Islet of Langerhans (tissue), 1 donor: Measurements from ENCODE around the gene TMEM114.

Experiments used
- FAIRE-seq: peaks from one replicate; lab custom pipeline; 2011; peaks lifted over from hg19 to GRCh38; lab: Jason Lieb, UNC

The TMEM114 gene

DNA sequence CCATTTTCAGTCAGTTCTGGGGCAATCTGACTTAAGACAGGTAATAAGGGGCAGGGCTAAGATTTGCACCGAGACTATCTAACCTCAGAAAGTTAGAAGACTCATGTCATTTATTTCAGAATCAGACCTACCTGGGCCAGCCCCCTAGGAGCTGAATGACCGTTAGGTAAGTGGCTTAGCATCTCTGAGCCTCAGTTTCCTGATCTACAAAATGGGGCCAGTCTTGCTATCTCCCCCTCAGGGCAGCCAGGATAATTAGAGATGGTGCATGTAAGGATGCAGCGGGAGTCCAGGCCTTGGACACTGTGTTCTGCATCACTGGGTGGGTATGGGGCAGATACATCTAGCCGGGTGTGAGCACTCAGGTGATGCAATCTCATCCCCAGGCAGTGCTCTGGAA lies 20.8 kb upstream of the TMEM114 start:
- FAIRE-seq, result no peak

DNA sequence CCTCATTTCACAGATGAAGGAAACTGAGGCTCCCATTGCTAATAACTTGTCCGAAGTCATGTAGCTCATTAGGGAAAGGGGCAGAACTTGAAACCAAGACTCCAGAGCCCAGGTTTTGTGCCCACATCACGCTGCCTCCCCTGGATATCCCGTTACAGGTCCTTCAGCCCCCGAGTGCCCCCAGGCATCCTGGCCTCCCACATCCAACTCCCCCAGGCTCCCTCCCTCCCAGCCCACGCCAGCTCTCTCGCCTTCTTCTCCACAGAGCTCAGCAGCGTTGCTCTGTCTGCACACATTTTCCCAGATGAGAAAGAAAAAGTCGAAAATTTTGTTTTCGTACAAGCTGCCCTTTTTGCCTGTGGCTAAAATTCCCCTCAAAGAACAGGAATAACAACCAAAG lies 16.9 kb upstream of the TMEM114 start:
- no peak for FAIRE-seq

DNA sequence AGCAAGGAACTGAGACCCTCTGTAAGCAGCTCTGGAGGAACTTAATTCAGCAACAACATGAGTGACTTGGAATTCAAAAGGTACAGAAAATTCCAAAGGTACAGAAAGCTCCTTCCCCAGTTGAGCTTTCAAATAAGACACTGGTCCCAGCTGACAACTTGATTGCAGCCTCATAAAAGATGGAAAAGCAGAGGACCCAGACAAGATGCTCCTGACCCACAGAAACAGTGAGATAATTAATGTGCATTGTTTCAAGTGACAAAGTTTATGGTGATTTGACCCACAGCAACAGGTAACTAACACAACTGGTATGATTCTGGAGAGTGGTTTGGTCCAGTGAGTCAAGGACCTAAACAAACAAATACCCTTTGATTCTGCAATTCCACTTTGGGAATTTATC lies 15.2 kb upstream of the TMEM114 start:
- FAIRE-seq, result no peak

DNA sequence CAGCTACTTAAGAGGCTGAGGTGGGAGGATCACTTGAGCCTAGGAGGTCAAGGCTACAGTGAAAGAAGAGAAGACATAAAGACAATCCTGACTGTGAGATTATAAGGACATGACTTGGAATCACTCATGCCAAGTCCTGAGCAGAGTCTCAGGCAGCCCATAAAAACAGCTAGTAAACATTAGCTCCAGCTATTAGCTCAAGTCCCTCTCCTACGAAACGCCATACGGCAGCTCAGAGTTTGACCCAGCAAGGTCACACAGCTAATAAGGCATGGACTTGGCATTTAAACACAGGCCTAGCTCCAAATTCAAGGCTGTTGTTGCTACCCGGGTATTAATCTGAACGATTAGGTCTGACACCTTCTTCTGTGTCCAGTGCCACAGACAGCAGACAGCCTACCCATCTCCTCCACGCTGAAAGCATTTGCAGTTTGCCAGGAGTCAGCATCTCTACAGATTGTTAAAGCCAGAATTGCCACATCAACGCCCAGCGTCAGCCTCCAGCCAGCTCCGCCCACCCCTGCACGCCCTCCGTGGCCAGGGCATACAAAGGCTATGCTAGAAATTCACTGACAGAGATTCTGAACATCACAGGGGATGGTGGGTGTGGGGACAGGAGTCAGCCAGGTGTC lies 9.9 kb upstream of the TMEM114 start:
- no peak for FAIRE-seq

DNA sequence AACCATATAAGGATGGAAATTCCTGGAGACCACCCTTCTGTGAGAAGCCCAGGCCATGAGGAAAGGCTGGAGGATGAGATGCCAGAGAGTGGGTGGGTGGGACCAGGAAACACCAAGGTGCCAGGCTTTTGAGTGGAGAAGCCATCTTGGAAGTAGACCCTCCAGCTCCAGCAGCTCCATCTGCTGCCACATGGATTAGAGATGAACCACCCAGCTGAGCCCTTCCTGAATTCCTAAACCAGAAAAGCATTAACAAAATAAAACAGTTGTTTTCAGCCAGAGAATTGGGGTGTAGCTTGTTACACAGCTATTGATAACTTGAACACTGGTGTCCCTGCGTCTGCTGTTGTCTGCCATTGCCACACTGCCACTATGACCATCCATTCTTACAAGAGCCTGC lies 6.3 kb upstream of the TMEM114 start:
- FAIRE-seq, result no peak

DNA sequence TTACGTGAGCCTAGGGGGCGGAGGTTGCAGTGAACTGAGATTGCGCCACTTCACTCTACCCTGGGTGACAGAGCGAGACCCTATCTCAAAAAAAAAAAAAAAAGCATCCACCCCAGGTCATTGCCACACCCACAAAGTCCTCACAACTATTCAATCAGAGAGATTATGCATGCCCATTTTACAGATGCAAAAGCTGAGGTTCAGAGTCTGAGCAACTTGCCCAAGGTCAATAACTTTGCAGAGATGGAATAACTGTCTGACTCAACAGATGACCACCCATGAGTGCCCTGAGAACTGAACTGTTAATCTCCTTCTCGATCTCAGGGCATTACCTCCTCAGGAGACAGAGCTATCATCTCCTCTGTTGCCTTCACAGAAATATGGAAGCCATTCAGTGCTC lies 5.5 kb upstream of the TMEM114 start:
- FAIRE-seq, result no peak

DNA sequence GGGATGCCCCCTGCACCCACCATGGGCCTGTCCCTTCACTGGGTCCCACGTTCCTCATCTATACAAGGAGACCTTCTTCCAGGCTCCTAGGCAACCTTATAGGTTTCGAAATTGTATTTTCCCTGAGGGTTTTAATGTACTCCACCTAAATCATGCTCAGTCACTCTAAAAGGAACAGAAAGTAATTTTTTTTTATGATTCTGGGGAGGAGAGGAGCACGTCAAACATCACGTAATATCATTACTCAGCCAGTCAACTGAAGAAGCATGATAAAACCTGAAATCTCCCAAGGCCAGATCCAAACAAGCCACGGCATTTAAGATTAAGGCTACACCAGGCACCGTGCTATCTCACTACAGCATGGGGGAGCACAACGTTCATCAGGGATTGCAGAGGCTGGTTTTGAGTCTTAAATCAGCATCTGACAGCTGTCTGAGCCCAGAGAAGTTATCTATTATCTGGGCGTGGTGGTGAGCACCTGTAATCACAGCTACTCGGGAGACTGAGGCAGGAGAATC lies 3.9 kb upstream of the TMEM114 start:
- no peak for FAIRE-seq

DNA sequence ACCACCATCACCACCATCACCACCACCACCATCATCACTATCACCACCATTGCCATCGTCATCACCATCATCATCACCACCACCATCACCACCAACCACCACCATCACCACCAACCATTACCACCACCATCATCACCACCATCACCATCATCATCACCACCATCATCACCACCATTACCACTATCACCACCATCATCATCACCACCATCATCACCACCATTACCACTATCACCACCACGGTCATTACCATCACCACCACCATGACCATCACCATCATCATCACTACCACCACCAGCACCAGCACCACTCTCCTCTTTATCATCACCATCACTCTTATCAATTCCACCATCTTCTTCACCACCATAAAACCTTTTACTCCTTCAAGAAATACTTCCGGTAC lies 1.1 kb upstream of the TMEM114 start:
- no peak for FAIRE-seq

DNA sequence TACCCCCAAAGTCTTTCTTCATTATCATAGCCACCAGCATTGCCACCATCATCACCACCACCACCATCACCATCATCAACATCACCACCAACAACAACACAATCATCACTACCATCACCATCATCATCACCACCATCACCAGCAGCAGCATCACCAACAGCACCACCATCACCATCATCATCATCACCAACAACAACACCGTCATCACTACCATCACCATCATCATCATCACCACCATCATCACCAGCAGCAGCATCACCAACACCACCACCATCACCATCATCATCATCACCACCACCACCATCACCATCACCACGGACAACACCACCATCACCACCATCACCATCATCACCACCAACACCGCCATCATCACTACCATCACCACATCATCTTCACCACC lies 500 bp upstream of the TMEM114 start:
- FAIRE-seq, result no peak

DNA sequence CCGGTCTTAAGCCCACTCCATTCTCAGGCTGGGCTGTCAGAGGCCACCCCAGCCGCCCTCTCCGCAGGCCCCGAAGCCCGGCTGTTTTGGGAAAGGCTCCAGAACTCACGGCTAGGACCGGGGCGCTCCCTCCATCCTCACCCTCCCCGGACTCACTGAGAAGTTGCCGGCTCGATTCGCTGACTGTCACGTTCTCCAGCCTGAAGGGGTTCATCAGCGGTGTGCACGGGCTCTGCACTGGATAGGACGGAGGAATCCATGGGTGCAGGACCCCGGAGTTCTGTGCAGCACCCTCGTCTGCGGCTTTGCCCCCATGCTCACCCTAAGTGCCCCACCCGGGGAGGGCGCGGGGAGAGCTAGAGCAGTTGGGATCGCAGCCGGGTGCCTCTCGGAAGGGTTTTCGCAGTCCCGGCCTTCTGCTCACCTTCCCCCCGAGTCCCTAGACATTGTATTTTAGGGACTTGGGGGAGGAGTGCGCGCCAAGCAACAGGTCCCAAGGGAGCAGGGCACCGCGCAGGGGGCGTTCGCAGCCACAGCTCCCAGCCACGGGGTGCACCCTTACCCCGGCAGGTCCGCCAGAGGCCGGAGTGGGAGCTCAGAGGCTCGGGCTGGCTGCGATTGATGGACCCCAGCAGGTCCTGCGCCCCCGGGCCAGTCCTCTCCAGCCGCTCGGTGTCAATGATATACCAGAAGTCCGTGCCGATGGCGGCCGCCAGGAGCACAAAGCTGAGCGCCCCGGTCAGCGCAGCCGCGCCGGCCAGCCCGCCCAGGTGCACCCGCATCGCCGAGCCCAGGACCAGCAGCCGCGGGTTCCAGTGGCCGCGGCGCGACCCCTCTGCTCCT lies 1.0 kb downstream of the TMEM114 start:
- FAIRE-seq, result no peak

DNA sequence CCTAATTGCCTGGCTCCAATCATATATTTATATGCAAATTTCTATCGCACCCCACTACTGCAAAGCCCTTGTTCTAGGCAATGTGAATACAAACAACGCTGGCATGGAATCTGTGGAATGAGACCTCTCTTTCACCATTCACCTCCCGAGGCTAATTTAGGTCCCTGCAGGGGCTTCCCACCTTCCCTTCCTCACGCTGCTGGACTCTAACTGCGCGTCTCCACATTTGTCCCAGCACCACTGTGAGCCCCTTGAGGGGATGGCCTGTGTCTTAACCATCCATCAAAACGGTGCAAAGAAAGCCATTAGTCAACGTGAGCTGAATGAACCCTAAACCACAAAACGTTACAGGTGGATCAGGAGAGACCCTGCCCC lies 1.6 kb downstream of the TMEM114 start:
- no peak for FAIRE-seq

DNA sequence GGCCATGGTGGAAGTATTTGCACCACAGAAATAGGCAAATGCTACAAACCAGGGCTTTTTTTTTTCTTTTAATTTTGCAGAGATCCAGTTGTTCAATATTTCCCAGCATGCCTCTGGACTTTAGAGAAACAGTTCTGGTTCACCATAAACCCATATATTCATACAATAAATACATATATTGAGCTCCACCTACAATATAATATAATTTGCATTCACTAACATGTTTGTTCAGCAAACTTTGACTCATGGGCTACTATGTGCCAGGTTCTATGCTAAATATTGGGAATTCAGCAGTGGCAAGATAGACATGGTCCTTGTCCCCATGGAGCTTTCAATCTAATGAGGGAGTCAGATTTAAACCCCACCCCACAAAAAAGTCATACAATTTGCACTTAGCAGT lies 3.2 kb downstream of the TMEM114 start:
- no peak for FAIRE-seq

DNA sequence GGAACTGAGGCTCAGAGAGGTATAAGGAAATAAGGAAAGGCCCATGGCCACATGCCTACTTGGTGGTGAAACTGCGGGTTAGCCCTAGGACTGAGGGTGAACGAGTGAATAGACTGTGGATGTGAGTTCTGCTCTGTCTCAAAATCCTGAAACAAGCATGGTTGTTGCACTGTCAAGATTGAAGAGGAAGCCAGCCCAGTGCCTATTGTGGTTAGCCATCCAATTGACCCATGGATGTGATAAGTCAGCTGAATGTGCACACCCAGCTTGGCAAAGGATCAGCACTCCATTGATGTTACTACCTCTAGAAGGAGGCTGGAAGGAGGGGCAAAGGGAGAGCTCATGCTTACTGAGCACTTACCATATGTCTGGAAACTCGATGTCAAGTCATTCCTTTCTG lies 4.5 kb downstream of the TMEM114 start:
- no peak for FAIRE-seq

DNA sequence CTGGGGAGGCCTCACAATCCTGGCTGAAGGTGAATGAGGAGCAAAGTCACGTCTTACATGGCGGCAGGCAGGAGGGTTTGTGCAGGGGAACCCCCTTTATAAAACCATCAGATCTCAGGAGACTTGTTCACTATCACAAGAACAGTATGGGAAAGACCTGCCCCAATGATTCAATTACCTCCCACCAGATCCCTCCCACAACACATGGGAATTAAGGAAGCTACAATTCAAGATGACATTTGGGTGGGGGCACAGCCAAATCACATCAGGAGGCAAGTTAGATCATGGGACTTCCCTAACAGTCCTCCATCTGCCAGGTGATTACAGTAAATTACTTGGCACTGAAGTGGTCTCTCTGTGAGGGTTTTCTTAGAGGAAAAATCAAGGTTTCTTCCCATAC lies 5.3 kb downstream of the TMEM114 start:
- FAIRE-seq, result no peak

DNA sequence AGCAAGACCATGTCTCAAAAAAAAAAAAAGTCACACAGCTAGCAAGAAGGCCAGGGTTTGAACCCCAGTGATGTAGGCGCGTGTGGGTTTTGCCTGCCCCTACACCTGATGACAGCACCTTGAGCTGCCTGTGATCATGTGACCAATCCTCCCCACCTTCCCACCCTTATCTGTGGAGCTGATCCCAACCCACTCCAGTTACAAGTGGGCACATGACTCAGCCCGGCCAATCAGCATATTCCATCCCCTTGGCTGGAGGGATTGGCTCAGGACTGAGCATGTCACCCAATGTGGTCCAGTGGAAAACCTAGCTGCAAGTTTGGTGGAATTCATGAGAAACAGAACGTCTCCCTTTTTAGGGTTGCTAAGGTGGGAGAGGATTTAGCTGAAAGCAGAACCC lies 6.6 kb downstream of the TMEM114 start:
- no peak for FAIRE-seq

DNA sequence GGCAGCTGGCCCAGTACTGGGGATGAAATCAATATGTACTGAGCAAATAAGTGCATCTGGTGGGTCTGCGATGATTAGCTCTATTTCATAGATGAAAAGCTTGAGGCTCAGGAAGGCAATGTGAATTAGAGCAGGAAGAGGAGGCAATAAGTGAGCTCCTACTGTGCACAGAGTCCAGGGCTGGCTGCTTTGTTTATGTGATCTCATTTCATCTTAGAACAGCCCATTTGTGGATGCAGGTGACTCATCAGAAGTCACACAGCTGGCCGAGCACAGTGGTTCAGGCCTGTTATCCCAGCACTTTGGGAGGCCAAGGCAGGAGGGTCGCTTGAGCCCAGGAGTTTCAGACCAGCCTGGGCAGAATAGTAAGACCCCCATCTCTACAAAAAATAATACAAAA lies 7.1 kb downstream of the TMEM114 start:
- no peak for FAIRE-seq

DNA sequence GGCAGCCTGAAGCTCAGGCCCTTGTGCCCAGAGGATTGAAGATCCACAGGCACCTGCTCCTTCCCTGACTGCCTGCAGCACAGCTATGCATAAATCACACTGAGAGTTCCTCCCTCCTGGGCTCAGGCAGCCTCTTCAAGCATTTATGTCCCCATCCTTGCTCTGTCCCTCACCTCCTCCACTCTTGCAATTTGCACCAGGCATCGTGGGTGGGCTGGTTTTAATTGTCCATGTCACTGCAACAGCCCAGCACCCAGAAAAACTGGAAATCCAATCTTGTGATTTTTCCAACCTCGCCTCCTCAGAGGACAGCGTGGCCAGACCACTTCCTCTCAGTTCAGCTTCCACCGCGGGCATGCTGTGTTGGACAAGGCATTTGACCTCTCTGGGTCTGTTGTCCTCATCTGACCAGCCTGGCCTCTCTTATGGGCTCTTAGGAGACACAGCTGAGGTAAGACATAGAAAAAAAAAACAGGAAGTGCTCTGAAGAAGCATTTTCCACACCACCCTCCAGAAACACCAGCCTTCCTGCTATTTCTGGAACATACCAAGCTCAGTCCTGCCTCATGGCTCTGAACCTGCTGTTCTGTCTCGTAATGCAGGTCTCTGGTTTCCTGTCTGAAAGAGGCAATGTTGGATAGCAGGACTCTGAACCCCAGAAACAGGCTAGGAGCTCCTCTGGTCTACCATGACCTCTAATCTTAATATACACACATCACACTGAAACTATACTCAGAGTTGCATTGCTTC lies 8.3 kb downstream of the TMEM114 start:
- FAIRE-seq, result no peak

DNA sequence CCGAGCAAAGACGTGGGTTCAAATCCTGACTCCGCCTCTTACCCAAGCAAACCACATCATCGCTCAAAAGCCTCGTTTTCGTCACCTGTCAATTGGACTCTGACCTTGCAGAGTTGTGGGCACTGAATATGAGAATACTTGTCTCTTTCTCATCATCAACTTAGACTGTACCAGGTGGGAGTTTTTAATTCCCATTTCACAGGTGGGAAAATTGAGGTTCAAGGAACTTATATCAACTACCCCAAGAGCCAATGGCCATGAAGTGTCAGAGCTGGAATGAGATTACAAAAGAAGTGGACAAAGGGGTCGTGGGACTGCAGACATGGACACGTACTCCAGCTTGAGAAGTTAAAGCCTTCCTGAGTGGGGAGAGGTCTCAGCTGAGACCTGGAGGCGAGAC lies 10.8 kb downstream of the TMEM114 start:
- no peak for FAIRE-seq

DNA sequence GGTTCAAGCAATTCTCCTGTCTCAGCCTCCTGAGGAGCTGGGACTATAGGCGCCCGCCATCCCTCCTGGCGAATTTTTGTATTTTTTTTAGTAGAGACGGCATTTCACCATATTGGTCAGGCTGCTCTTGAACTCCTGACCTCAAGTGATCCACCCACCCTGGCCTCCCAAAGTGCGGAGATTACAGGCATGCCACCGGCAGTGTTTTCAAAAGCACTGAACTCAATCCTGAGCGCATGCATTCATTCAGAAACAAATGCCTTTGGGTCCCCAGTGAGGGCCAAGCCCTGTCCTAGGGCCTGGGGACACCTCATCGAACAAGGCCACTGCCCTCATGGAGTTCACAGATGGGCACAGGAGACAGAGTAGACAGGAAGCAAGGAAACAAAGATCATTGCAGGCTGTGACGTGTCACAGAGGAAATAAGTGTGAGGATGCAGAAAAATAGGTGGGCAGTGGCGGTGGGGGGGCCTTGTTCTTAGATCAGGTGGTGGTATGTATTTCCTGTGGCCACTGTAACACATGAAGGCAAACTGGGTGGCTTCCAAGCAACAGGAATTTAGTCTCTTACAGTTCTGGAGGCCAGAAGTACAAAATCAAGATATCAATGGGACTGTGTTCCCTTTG lies 12.5 kb downstream of the TMEM114 start:
- no peak for FAIRE-seq

DNA sequence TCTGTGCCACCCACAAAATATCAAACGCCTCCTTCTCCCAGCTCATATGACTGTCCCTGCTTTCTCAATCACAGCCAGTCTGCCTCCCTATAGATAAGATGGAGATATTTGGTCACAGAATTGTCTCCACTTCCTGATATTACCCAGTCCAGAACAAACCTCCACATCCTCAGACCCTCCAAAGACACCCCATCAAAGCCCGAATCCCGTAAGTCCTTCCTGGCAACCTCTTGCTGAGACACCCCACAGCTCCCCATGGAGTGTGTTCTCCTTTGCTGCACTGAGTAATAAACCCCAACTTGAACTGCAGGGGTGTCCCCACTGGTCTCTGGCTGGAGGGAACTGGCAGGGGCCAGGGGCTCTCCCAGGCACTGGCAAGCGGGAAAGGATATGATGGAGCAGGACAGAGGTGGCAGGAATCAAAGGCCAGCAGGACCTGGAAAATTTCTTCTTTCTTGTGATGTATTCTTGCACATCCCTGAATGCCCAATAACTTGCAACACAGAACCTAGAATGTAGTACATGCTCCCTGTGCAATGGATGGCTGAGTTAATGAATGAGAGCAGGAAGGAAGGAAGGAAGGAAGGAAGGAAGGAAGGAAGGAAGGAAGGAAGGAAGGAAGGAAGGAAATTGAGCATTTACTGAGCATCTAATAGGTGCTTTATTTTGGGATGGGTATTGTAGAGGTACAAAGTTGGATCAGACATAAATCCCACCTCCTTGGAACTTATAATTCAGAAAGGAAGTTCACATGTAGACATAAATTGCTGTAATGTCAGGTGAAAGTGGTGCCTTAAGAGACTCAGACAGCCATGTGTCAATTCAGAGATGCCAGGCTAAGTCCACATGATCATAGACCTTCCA lies 13.9 kb downstream of the TMEM114 start:
- no peak for FAIRE-seq

DNA sequence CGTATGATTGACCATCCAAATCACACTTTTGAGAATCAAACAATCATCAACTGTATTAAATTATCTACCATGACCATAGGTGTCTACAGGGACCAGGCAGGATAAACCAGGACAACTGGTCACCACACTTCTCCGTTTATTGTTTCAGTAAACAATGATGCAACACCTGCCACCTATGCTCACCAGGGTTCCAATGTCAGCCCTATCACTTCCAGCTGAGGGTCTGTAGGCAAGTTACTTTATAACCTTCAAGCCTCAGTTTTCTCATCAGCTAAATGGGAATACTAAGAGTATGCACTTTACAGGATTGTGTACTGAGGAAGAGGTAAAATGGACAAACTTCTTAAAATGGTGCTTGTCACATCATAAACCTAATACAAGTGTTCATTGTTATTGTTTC lies 14.9 kb downstream of the TMEM114 start:
- FAIRE-seq, result no peak
